NCI-H146 treated with DMSO at 0.1 percent for 48 hours (cell line): Measurements from ENCODE around the gene DYNC2LI1.

Experiments
- DNase-seq: peaks from one replicate; lab custom pipeline; 2025; ENCODE audit not compliant: unreplicated experiment; lab: John Stamatoyannopoulos, UW

Gene DYNC2LI1

GRCh38 chr2:43812947-43813346 is 39.1 kb downstream of the DYNC2LI1 start:
- DNase-seq = no peak

- no peak for DNase-seq
Observed at GRCh38 chr2:43814711-43815110, 40.9 kb downstream of the DYNC2LI1 start.

GRCh38 chr2:43818761-43819160 is 44.9 kb downstream of the DYNC2LI1 start:
- no peak for DNase-seq

- no peak for DNase-seq
Observed at GRCh38 chr2:43819491-43820163, 45.8 kb downstream of the DYNC2LI1 start.

GRCh38 chr2:43822839-43823238 is 49.0 kb downstream of the DYNC2LI1 start:
- no peak for DNase-seq

- no peak for DNase-seq
Observed at GRCh38 chr2:43823751-43824150, 49.9 kb downstream of the DYNC2LI1 start.

- DNase-seq = no peak
Observed at GRCh38 chr2:43824512-43824911, 50.7 kb downstream of the DYNC2LI1 start.

GRCh38 chr2:43824951-43825493 is 51.2 kb downstream of the DYNC2LI1 start:
- no peak for DNase-seq

GRCh38 chr2:43825841-43826240 is 52.0 kb downstream of the DYNC2LI1 start:
- no peak for DNase-seq

- no peak for DNase-seq
Observed at GRCh38 chr2:43826305-43827250, 52.7 kb downstream of the DYNC2LI1 start.

GRCh38 chr2:43831543-43832294 is 57.9 kb downstream of the DYNC2LI1 start:
- DNase-seq = peak; percentile 45

- DNase-seq = peak; percentile 24
Observed at GRCh38 chr2:43832457-43832856, 58.6 kb downstream of the DYNC2LI1 start.

GRCh38 chr2:43837033-43837432 is 63.2 kb downstream of the DYNC2LI1 start:
- no peak for DNase-seq

GRCh38 chr2:43837831-43838559 is 64.2 kb downstream of the DYNC2LI1 start:
- DNase-seq = no peak

- DNase-seq = no peak
Observed at GRCh38 chr2:43838560-43839267, 64.9 kb downstream of the DYNC2LI1 start, which contains the start of the genes ABCG5 and ABCG8. ABCG5 (minus strand) TSS chr2:43838839; CDS start chr2:43838679, 160 bp downstream. ABCG8 (plus strand) TSS chr2:43838971; CDS start chr2:43839054, 83 bp downstream.

GRCh38 chr2:43839776-43840564 is 66.1 kb downstream of the DYNC2LI1 start:
- DNase-seq = no peak

GRCh38 chr2:43840965-43841364 is 67.1 kb downstream of the DYNC2LI1 start:
- DNase-seq = no peak

- no peak for DNase-seq
Observed at GRCh38 chr2:43841949-43842865, 68.4 kb downstream of the DYNC2LI1 start.
